Measurements from ENCODE around the gene IFNW1. TPM values are rescaled to one million over a fixed set of nuclear protein-coding genes. Genes with fewer than 3 reads are reported as not detected.

IFNW1 gene
- total RNA-seq, 3 donors from 2014 or later, result not detected

- TF ChIP-seq, protein P1, sequence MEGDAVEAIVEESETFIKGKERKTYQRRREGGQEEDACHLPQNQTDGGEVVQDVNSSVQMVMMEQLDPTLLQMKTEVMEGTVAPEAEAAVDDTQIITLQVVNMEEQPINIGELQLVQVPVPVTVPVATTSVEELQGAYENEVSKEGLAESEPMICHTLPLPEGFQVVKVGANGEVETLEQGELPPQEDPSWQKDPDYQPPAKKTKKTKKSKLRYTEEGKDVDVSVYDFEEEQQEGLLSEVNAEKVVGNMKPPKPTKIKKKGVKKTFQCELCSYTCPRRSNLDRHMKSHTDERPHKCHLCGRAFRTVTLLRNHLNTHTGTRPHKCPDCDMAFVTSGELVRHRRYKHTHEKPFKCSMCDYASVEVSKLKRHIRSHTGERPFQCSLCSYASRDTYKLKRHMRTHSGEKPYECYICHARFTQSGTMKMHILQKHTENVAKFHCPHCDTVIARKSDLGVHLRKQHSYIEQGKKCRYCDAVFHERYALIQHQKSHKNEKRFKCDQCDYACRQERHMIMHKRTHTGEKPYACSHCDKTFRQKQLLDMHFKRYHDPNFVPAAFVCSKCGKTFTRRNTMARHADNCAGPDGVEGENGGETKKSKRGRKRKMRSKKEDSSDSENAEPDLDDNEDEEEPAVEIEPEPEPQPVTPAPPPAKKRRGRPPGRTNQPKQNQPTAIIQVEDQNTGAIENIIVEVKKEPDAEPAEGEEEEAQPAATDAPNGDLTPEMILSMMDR (IDR thresholded peaks at IDR 0.05), result no peak
- H3K4me1 ChIP-seq (ENCODE audit: low read depth), result no peaks in the 10 kb centered on the region
- no peaks in the 10 kb centered on the region for H3K9me3 ChIP-seq
- no peaks in the 10 kb centered on the region for H3K36me3 ChIP-seq (ENCODE audit: low read depth)
- ATAC-seq (no peak), DNase-seq (no peak)
- intact Hi-C loops (cut with DNase I, micrococcal nuclease), result loop anchor here in 1 of 2 donors (10.0 kb wide), 1 partner anchor 164 kb away; no protein-coding TSS in a partner anchor
- H3K4me3 ChIP-seq, result no peak overlapping the region
These were observed 22.4 kb downstream of the IFNW1 start for GRCh38 chr9:21119093-21119770.

DNA sequence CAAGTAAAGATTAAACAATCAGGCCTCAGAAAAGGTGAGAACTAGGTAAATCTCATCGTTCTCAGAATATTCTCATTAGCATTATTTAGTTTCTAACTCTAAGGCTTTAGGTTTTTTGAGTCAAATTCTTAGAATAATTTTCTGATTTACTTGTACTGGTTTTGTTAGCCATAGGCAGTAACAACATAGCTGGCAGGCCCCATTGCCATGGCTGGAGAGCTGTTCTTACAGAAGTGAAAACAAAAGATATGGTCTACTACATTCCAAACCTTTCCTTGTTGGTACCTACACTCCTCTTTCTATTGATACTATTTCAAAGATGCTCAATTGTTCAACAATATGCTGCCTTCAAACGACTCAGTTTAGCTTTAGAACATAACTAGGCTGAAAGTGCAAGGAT lies 27.3 kb downstream of the IFNW1 start:
- TF ChIP-seq, protein P1 (IDR thresholded peaks at IDR 0.05), result no peak
- intact Hi-C loops (cut with DNase I, micrococcal nuclease), result loop anchor here (5.0 to 10.0 kb wide), 2 partner anchors 160 to 1187 kb away; no protein-coding TSS in a partner anchor

DNA sequence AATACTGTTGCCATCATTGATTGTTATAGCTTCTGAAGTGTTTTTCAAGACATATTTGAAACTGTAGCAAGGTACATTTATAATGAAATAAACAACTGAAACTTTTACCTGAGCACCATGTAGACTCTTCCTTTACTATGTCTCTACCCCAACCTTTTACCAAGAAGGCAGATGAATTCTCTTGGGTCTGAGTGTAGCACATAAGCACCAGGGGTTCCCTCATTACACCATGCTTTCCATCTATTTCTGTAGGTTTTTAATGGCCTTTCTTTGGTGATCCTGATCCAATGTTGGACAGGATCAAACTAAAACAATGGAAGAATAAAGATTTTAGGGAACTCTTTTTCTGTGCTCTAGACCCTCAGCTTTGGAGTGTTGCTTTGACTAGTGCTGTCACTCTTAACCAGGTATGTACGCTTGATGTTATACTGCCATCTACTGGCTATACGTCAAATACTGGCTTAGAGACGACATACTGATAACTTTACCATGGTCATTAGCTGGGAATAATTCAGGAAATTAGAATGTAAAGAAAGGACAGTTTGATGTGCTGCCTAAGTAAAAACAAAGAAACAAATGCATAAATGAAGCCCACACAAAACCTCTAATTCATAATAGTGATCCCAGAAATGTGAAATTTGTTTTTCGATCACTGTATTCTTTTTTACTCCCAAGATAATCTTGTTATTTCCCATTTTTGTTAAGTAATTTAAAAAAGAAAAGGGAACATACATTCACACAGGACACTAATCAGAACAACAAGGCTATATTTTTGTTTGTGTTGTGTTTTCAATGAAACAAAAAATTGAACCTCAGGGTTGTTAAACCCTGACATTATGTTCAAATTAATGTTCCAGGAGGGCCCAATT lies 30.7 kb downstream of the IFNW1 start:
- intact Hi-C loops (cut with DNase I, micrococcal nuclease), result loop anchor here (5.0 to 10.0 kb wide), 2 partner anchors 156 to 1184 kb away; no protein-coding TSS in a partner anchor
- H3K4me1 ChIP-seq (ENCODE audit: low read depth), result no peaks in the 10 kb centered on the region
- TF ChIP-seq, protein P1 (IDR thresholded peaks at IDR 0.05), result peak; percentile 24
- H3K36me3 ChIP-seq (ENCODE audit: low read depth), result no peaks in the 10 kb centered on the region
- H3K9me3 ChIP-seq, result no peaks in the 10 kb centered on the region
- no peak overlapping the region for H3K4me3 ChIP-seq
- ATAC-seq (peak; percentile 78), DNase-seq (peak in 1 of 3 donors; percentile 45)

More for the DNA sequence above, 27.3 kb downstream of the IFNW1 start:
- Histone ChIP-seq H3K4me3 (no peak overlapping the region), H3K36me3 (ENCODE audit: low read depth) (no peaks in the 10 kb centered on the region), H3K4me1 (ENCODE audit: low read depth) (no peaks in the 10 kb centered on the region), H3K9me3 (no peaks in the 10 kb centered on the region)
- DNase-seq (no peak), ATAC-seq (no peak)

DNA sequence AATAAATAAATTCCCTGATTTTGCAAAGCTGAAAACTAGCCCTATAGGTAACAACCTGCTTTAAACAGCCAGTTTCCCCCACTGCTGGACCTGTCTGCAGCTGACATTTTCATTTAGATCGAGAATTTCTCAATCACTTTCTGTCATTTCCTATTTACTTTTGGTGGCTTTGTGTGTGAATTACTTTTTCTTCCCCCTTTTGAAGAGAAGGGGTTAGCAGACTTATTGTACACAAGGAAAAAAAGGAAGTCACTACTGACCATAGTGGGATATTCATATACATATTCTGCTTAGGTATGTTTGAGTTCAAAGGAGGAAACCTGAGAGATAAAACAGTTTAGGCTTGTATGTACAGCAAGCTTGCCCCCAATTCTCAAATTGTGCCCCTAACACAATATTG lies 36.8 kb downstream of the IFNW1 start:
- intact Hi-C loops (cut with DNase I, micrococcal nuclease), result loop anchor here in 1 of 2 donors (10.0 kb wide), 1 partner anchor 220 kb away; no protein-coding TSS in a partner anchor
- ATAC-seq (no peak), DNase-seq (no peak)
- TF ChIP-seq, protein P1 (IDR thresholded peaks at IDR 0.05), result no peak
- H3K4me3 ChIP-seq, result no peak overlapping the region
- no peaks in the 10 kb centered on the region for H3K36me3 ChIP-seq (ENCODE audit: low read depth)
- no peaks in the 10 kb centered on the region for H3K4me1 ChIP-seq (ENCODE audit: low read depth)
- no peaks in the 10 kb centered on the region for H3K9me3 ChIP-seq

DNA sequence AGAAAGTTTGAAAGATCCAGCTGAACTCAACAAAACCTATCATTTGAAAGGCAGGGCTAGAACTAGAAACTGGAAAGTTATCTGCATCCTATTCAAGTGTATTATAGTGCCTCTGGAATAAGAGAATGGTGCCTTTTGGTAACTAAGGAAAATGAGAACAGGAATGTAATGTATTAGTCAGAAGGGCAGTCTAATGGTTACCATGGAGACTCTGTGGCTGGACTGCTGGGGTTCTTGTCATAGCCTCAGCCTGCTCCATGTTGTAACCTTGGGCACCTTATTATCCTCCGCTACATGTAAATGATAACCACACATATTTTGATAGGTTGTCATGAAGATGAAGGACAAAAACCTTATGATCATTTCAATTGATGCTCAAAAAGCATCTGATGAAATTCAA lies 39.3 kb downstream of the IFNW1 start:
- intact Hi-C loops (cut with DNase I, micrococcal nuclease), result loop anchor here in 1 of 2 donors (10.0 kb wide), 1 partner anchor 218 kb away; no protein-coding TSS in a partner anchor
- no peaks in the 10 kb centered on the region for H3K9me3 ChIP-seq
- no peaks in the 10 kb centered on the region for H3K4me1 ChIP-seq (ENCODE audit: low read depth)
- no peaks in the 10 kb centered on the region for H3K36me3 ChIP-seq (ENCODE audit: low read depth)
- ATAC-seq (no peak), DNase-seq (no peak)
- TF ChIP-seq, protein P1 (IDR thresholded peaks at IDR 0.05), result no peak
- no peak overlapping the region for H3K4me3 ChIP-seq
